Measurements from ENCODE around the gene PRIM1. TPM values are rescaled to one million over a fixed set of nuclear protein-coding genes. Genes with fewer than 3 reads are reported as not detected.

PRIM1 gene
- total RNA-seq, 4 donors from 2014 or later = 3.7 to 30.3 (median 10.6) TPM

GRCh38 chr12:56716933-56717880, 34.9 kb downstream of the PRIM1 start:
- no peaks in the 10 kb centered on the region for H3K9me3 ChIP-seq
- DNase-seq = no peak
- intact Hi-C loops (cut with DNase I) = no loop called here
- no peak overlapping the region for H3K4me3 ChIP-seq
- TF ChIP-seq POLR2A (IDR thresholded peaks at IDR 0.05) = no peak
- TF ChIP-seq, protein P1, sequence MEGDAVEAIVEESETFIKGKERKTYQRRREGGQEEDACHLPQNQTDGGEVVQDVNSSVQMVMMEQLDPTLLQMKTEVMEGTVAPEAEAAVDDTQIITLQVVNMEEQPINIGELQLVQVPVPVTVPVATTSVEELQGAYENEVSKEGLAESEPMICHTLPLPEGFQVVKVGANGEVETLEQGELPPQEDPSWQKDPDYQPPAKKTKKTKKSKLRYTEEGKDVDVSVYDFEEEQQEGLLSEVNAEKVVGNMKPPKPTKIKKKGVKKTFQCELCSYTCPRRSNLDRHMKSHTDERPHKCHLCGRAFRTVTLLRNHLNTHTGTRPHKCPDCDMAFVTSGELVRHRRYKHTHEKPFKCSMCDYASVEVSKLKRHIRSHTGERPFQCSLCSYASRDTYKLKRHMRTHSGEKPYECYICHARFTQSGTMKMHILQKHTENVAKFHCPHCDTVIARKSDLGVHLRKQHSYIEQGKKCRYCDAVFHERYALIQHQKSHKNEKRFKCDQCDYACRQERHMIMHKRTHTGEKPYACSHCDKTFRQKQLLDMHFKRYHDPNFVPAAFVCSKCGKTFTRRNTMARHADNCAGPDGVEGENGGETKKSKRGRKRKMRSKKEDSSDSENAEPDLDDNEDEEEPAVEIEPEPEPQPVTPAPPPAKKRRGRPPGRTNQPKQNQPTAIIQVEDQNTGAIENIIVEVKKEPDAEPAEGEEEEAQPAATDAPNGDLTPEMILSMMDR (IDR thresholded peaks at IDR 0.05) = no peak
- H3K27me3 ChIP-seq = no peaks in the 10 kb centered on the region
- H3K36me3 ChIP-seq = peaks cover 5 to 95% (median 39%) of the 10 kb centered on the region in 3 donors
- peak overlapping the region in 1 of 4 donors; percentile 13 for H3K27ac ChIP-seq
- peaks cover 36 to 80% (median 63%) of the 10 kb centered on the region in 3 donors for H3K4me1 ChIP-seq
- WGBS, 2 donors = 90 to 100% methylated on average over 1 of the region's 4 CpGs

- H3K4me3 ChIP-seq = no peak overlapping the region
- TF ChIP-seq, protein P1 (IDR thresholded peaks at IDR 0.05) = no peak
- TF ChIP-seq POLR2A (IDR thresholded peaks at IDR 0.05) = no peak
- no peaks in the 10 kb centered on the region for H3K9me3 ChIP-seq
- no peaks in the 10 kb centered on the region for H3K27me3 ChIP-seq
- no peak for DNase-seq
- peaks cover 12 to 100% (median 46%) of the 10 kb centered on the region in 3 donors for H3K36me3 ChIP-seq
- intact Hi-C loops (cut with DNase I) = no loop called here
- WGBS, 2 donors = 29 to 57% methylated on average over 1 of the region's 1 CpG
- H3K4me1 ChIP-seq = peaks cover 30 to 73% (median 55%) of the 10 kb centered on the region in 3 donors
- H3K27ac ChIP-seq = no peak overlapping the region
Observed at GRCh38 chr12:56716458-56716857, 35.7 kb downstream of the PRIM1 start.

DNA sequence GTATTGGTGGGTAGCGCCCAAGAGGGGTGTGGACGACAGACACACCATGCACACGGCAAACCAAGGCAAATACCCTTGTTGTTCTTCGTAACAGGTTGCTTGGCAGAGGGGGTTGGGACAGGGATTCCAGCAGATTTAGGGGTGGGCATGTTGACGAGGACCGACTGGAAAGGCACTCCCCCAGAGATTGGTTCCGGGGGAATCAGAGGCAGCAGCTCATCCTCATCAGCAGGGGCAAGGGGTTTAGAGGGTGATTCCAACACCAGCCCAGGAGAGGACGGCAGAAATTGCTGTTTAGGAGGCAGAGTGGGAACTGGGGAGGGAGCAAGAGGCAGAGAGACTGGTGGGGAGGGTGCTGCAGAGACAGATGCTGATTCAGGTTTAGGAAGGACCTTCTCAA, 36.3 kb downstream of the PRIM1 start:
- Histone ChIP-seq H3K4me1 (peaks cover 23 to 66% (median 49%) of the 10 kb centered on the region in 3 donors), H3K36me3 (peaks cover 15 to 100% (median 49%) of the 10 kb centered on the region in 3 donors), H3K4me3 (no peak overlapping the region), H3K9me3 (no peaks in the 10 kb centered on the region), H3K27ac (peak overlapping the region in 1 of 4 donors; percentile 5), H3K27me3 (no peaks in the 10 kb centered on the region)
- intact Hi-C loops (cut with DNase I) = no loop called here
- WGBS, 2 donors = 74 to 75% methylated on average over 8 of the region's 8 CpGs
- no peak for DNase-seq
- no peak for TF ChIP-seq POLR2A (IDR thresholded peaks at IDR 0.05)
- TF ChIP-seq, protein P1 (IDR thresholded peaks at IDR 0.05) = no peak

DNA sequence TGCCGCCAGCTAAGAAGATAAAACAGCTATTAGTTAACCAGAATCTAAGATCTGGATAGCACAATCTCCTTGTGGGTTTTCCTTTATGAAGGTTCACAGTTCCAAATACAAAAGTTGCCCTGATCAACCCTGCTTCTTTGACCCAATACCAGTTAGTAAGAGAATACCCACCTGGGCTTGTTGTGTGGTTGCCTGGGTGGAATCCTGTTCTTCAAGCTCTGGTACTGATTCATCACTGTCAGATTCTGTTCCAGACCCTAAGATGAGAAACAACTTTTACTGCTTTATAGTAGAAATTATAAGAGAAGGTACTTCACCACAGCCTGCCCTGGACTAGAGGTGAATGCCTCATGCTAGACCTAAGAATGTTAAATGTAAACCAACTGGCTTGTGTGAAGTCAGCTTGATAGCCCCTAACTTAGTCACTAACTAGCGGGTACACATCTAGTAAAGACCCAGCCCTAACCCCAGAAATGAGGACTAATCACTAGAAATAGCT, 37.6 kb downstream of the PRIM1 start:
- peaks cover 15 to 89% (median 40%) of the 10 kb centered on the region in 3 donors for H3K36me3 ChIP-seq
- WGBS, 2 donors = 89 to 95% methylated on average over 1 to 2 of the region's 2 CpGs
- H3K27ac ChIP-seq = peak overlapping the region in 1 of 4 donors; percentile 17
- H3K9me3 ChIP-seq = no peaks in the 10 kb centered on the region
- no peak for DNase-seq
- no peaks in the 10 kb centered on the region for H3K27me3 ChIP-seq
- intact Hi-C loops (cut with DNase I) = no loop called here
- H3K4me1 ChIP-seq = peaks cover 13 to 53% (median 35%) of the 10 kb centered on the region in 3 donors
- H3K4me3 ChIP-seq = no peak overlapping the region
- TF ChIP-seq, protein P1 (IDR thresholded peaks at IDR 0.05) = no peak
- no peak for TF ChIP-seq POLR2A (IDR thresholded peaks at IDR 0.05)

DNA sequence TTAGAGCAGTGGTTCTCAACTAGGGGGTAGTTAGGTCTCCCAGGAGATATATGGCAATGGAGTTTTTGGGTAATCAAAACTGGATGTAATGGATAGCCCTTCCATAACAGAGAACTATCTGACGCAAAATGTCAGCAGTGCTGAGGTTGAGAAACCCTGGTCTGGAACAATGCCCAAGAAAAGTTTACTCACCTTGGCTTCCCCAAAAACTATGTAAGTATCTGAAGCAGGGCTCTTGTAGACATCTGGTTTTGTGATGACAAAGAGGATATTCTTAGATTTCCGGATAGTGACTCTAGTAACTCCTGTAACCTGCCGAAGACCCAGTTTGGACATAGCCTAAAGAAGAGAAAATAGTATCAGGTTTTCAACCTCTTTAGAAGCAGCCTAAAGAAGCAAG, 38.8 kb downstream of the PRIM1 start:
- no peak for TF ChIP-seq POLR2A (IDR thresholded peaks at IDR 0.05)
- TF ChIP-seq, protein P1 (IDR thresholded peaks at IDR 0.05) = no peak
- Histone ChIP-seq H3K4me3 (no peak overlapping the region), H3K27ac (no peak overlapping the region), H3K36me3 (peaks cover 15 to 77% (median 32%) of the 10 kb centered on the region in 3 donors), H3K27me3 (no peaks in the 10 kb centered on the region), H3K4me1 (peaks cover 13 to 42% (median 25%) of the 10 kb centered on the region in 3 donors), H3K9me3 (no peaks in the 10 kb centered on the region)
- WGBS, 2 donors = 70 to 81% methylated on average over 3 of the region's 3 CpGs
- intact Hi-C loops (cut with DNase I) = no loop called here
- DNase-seq = no peak

All from esophagus squamous epithelium (tissue), 5 donors.